HG03432 (cell line): ENCODE results near the gene TRMT61A.

ENCODE experiments used
- ATAC-seq: cut with Tn5 transposase; IDR thresholded peaks from one replicate; pipeline ENCODE4 v1.9.1; 2021; ENCODE audit warnings: mild to moderate bottlenecking, moderate library complexity; ENCODE audit not compliant: unreplicated experiment

TRMT61A gene

GRCh38 chr14:103528587-103529382 lies at the start of gene TRMT61A:
Gene TRMT61A (plus strand): TSS chr14:103529196. CDS start chr14:103529979, 783 bp downstream.
- peak; percentile 40 for ATAC-seq

GRCh38 chr14:103480595-103480994 lies 48.4 kb upstream of the TRMT61A start:
- peak; percentile 70 for ATAC-seq

- ATAC-seq, result no peak
Measured at GRCh38 chr14:103483600-103483999, 45.4 kb upstream of the TRMT61A start.

DNA sequence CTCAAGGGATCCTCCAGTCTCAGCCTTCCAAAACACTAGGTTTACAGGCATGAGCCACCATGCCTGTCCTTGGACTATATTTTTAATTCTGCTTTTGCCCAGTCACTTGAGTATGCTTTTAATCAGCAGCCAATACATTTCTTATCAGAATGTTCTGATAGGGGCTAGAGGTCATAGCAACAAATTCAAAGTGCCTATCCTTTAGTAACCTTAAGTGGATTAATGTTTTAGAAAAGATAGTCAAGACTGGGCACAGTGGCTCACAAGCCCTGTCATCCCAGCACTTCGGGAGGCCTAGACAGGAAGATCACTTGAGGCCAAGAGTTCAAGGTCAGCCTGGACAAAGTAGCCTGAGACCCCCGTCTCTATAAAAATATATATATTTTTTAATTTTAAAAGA lies 43.5 kb upstream of the TRMT61A start:
- no peak for ATAC-seq

GRCh38 chr14:103488071-103488470 lies 40.9 kb upstream of the TRMT61A start:
- no peak for ATAC-seq

GRCh38 chr14:103488960-103489359 lies 40.0 kb upstream of the TRMT61A start:
- ATAC-seq, result no peak

DNA sequence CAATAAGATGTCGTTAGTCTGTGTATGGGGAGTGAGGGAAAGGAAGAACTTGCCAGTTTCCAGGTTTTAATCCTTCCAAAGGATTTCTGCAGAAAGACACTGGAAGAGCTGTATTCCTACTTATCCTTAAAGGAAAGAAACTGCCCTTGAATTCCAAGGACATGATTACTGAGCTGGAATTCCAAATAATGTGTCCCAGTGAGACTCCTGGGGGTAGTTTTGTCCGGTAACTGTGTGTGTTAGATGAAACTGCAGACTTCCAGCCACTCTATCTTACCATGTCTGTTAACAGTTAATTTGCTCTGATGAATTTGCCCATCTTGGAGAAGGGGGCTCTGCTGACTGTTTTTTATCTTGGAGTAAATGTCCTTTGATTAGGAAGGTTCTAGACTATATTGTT lies 39.4 kb upstream of the TRMT61A start:
- ATAC-seq, result no peak

DNA sequence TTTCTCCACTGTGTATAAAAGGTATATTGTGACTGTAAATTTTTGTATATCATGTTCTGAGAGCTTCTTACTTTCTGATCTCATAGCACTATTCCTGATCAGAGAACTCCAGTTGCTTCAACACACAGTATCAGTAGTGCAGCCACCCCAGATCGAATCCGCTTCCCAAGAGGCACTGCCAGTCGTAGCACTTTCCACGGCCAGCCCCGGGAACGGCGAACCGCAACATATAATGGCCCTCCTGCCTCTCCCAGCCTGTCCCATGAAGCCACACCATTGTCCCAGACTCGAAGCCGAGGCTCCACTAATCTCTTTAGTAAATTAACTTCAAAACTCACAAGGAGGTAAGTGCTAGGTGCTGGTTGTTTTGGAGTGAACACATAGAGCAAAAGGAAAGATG lies 37.3 kb upstream of the TRMT61A start:
- no peak for ATAC-seq

DNA sequence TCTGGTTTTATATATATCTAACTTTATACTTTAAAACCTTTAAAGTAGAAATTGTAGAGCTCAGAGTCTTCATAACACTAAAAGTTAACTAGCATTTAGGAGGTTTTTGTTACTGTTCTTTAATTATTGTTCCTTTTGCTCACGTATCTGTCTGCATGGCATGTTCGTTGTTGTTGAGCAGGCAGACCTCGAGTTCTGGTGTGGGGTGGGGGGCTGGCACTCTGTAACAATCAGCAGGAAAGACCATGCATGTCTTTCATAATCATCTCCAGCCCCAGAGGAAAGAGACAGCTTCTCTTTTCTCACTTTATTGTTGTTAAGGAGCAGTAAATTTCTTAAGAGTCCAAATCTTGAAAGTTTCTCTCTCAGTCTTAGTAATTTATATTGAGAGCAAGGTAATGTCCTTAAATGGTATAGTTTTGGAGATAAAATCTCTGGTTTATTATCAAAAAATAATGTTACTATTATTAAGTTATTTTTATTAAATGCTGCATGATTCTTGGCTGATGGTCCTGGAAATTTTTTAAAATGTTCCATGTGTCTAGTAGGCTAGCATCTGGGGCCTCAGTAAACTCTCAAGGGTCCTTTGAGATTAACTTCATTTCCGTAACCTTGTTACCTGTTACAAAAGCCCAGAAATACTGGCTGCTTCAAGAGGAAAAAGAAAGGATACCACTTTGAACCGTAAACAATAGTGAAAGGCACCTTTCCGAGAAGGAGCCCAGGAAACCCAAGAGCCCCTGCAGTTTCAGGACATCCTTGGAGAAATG lies 36.7 kb upstream of the TRMT61A start:
- no peak for ATAC-seq

DNA sequence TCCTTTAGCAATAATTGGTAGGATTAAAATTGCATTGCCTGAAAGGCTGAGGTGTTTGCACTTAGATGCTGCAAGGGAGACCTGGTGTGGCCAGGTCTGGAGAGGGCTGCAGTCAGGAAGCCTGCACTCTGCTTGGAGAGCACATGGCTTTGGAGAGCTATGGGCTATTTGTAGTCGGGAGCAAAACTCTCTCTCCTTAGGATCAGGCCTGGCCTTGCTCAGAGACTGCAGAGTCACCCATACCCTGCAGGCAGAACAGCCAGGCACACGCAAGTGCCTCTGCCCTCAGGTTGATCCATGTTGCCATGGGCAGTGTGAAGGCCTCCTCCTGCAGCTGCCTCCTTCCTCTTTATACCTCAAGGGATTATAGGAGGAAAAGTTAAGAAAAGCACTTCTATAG lies 33.1 kb upstream of the TRMT61A start:
- ATAC-seq, result no peak

GRCh38 chr14:103496776-103497175 lies 32.2 kb upstream of the TRMT61A start:
- ATAC-seq, result no peak

- ATAC-seq, result no peak
Measured at GRCh38 chr14:103499709-103500108, 29.3 kb upstream of the TRMT61A start.

DNA sequence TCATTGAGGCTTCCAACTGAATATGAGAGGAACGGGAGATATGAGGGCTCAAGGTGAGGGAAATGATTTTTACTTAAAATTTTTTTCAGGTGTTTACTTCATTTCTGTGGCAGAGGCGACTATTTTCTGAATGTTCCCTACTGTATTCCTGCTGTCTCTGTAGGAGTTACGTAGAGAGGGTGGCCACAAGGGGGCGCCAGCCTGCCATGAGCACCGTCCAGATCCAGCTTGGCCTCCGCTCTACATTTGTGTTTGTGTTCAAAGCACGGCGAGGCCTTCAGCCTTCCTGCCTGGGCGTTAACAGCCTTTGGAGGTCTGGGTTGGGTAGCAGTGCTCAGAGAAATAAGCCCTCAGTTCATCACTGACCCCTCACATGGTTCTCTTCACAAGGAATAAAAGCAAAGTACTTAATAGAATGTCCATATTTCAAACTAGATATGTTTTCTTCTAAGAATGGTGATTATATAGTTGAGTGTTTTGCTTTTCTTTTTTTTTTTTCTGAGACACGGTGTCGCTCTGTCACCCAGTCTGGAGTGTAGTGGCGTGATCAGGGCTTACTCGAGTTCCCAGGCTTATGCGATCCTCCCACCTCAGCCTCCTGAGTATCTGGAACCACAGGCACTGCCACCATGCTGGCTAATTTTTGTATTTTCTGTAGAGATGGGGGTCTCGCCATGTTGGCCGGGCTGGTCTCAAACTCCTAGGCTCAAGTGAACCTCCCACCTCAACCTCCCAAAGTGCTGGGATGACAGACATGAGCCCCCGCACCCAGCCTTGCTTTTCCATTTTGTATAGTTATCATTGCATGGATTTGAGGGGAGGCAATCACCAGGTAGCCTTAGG lies 28.6 kb upstream of the TRMT61A start:
- no peak for ATAC-seq

- no peak for ATAC-seq
Measured at GRCh38 chr14:103501041-103501870, 27.7 kb upstream of the TRMT61A start.

GRCh38 chr14:103501921-103502669 lies 26.9 kb upstream of the TRMT61A start:
- no peak for ATAC-seq

- no peak for ATAC-seq
Measured at GRCh38 chr14:103502877-103503276, 26.1 kb upstream of the TRMT61A start.

- no peak for ATAC-seq
Measured at GRCh38 chr14:103503296-103503695, 25.7 kb upstream of the TRMT61A start.

GRCh38 chr14:103504991-103505565 lies 23.9 kb upstream of the TRMT61A start:
- no peak for ATAC-seq

- ATAC-seq, result no peak
Measured at GRCh38 chr14:103507751-103508150, 21.2 kb upstream of the TRMT61A start.
